Gastroesophageal sphincter (tissue), 4 donors: ENCODE data around the gene ME1. TPM values are rescaled to one million over a fixed set of nuclear protein-coding genes. Genes with fewer than 3 reads are reported as not detected.

Source experiments
- ATAC-seq: fragments of 150-250 bp; one replicate; pipeline ENCODE4 v1.9.1; 2016; ENCODE audit warnings: mild to moderate bottlenecking, moderate library complexity
- H3K27ac ChIP-seq, 4 donors: fragments of 200-600 bp; sonication (generic) in 3 of 4; 1 replicate in 3 of 4; 2 replicates in 1 of 4; pipeline ENCODE4 v1.5.1; 2016 to 2019
- H3K27me3 ChIP-seq: fragments of 200-600 bp; sonication (generic); one replicate; pipeline ENCODE4 v1.5.1; 2019
- H3K36me3 ChIP-seq, 2 donors: fragments of 200-600 bp; sonication (generic); one replicate each; pipeline ENCODE4 v1.5.1; 2019; ENCODE audit warnings: control low read depth in 1 of 2
- H3K4me1 ChIP-seq, 3 donors: fragments of 200-600 bp; sonication (generic); 1 replicate in 2 of 3; 2 replicates in 1 of 3; pipeline ENCODE4 v1.5.1; 2016 to 2019; ENCODE audit warnings: control low read depth in 2 of 3
- H3K4me3 ChIP-seq, 2 donors: fragments of 200-600 bp; sonication (generic); one replicate each; pipeline ENCODE4 v1.5.1; 2019; ENCODE audit warnings: mild to moderate bottlenecking in 1 of 2, moderate library complexity in 1 of 2
- H3K9me3 ChIP-seq, 3 donors: fragments of 200-600 bp; sonication (generic); one replicate each; pipeline ENCODE4 v1.5.1; 2017 to 2019; ENCODE audit warnings: control low read depth in 2 of 3
- EP300 ChIP-seq: sonication (generic); formaldehyde crosslinking; IDR thresholded peaks from one replicate; pipeline ENCODE4 v1.6.1; 2017; ENCODE audit warnings: antibody characterized with exemption, mild to moderate bottlenecking
- POLR2A ChIP-seq, 2 donors: fragments of 450-650 bp; IDR thresholded peaks; one replicate each; pipeline ENCODE4 v1.6.1; 2017; ENCODE audit warnings: antibody characterized with exemption in 2 of 2, mild to moderate bottlenecking in 2 of 2, moderate library complexity in 1 of 2
- POLR2AphosphoS5 ChIP-seq: sonication (generic); formaldehyde crosslinking; IDR thresholded peaks from one replicate; pipeline ENCODE4 v1.6.1; 2017; ENCODE audit warnings: antibody characterized with exemption
- WGBS, 2 donors: methylation state at CpG; one replicate each; pipeline ENCODE4 v1.1.5; 2018; ENCODE audit warnings: low coverage in 1 of 2; 5-methylcytosine and 5-hydroxymethylcytosine counted together
- total RNA-seq, 4 donors: library from RNA; depleted of rRNA; stranded (reverse); fragments of >200 nt; gene quantifications; one replicate each; pipeline ENCODE4 v1.1.0, GENCODE V29; 2016
- TF ChIP-seq, protein P1 (sequence below), 4 experiments: fragments of 200-600 bp in 2 of 4; fragments of 450-650 bp in 2 of 4; sonication (generic) in 1 of 4; IDR thresholded peaks; one replicate each; pipeline ENCODE4 v1.5.1; 2017 to 2019; ENCODE audit warnings: antibody characterized with exemption in 4 of 4, mild to moderate bottlenecking in 2 of 4, moderate library complexity in 2 of 4

Gene ME1
- total RNA-seq, 4 donors from 2014 or later, result 18.8 to 33.3 (median 20.4) TPM

DNA sequence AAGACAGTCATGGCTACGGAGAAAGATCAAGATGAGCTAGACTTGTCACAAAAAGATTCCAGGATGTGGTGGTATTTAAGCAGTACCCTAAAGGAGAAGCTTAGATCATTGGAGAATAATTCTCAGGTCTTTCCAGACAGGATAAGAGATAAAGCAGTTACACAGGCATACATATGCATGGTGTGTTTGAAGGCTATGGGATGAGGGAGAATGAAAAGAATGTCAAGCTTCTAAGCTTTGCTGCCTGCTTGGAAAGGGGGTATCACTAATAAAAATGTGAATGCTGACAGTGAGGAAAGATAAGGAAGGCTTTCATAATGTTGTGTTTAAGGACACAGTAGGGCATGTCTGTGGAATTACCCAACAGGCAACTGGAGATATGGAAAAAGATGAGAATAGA is 209.6 kb downstream of the ME1 start:
- no peak overlapping the region for H3K4me3 ChIP-seq
- ATAC-seq, result no peak
- peaks cover 0 to 16% of the 10 kb centered on the region in 2 donors for H3K36me3 ChIP-seq
- H3K27ac ChIP-seq, result no peak overlapping the region
- TF ChIP-seq POLR2A (IDR thresholded peaks at IDR 0.05), result no peak
- TF ChIP-seq, protein P1, sequence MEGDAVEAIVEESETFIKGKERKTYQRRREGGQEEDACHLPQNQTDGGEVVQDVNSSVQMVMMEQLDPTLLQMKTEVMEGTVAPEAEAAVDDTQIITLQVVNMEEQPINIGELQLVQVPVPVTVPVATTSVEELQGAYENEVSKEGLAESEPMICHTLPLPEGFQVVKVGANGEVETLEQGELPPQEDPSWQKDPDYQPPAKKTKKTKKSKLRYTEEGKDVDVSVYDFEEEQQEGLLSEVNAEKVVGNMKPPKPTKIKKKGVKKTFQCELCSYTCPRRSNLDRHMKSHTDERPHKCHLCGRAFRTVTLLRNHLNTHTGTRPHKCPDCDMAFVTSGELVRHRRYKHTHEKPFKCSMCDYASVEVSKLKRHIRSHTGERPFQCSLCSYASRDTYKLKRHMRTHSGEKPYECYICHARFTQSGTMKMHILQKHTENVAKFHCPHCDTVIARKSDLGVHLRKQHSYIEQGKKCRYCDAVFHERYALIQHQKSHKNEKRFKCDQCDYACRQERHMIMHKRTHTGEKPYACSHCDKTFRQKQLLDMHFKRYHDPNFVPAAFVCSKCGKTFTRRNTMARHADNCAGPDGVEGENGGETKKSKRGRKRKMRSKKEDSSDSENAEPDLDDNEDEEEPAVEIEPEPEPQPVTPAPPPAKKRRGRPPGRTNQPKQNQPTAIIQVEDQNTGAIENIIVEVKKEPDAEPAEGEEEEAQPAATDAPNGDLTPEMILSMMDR (IDR thresholded peaks at IDR 0.05), result no peak
- TF ChIP-seq POLR2AphosphoS5, result no peak
- no peak for TF ChIP-seq EP300
- no peaks in the 10 kb centered on the region for H3K9me3 ChIP-seq
- 71 to 95% methylated on average over 1 of the region's 1 CpG for WGBS, 2 donors
- no peaks in the 10 kb centered on the region for H3K27me3 ChIP-seq
- peaks cover 0 to 4% (median 0%) of the 10 kb centered on the region in 3 donors for H3K4me1 ChIP-seq

DNA sequence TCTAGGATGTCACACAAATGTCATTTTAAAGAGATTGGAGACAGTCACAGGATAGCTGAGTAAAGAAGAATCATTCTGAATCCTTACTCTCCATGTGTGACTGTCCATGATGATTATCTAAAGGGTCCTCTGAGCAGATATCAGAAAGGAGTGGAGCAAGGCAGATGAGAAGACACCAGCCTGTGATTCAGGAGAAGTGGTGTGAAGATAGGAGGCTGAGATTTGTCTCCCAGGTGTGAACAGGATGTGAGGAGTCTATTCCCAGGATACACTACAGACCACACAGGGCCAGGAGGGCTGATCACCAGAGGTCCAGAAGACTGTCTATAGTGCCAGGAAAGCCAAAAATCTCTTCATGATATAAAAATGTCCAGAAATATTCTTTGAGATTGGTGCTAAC is 210.7 kb downstream of the ME1 start:
- Histone ChIP-seq H3K4me3 (no peak overlapping the region), H3K36me3 (peaks cover 0 to 16% of the 10 kb centered on the region in 2 donors), H3K9me3 (no peaks in the 10 kb centered on the region), H3K27ac (no peak overlapping the region), H3K4me1 (peaks cover 0 to under 1% (median 0%) of the 10 kb centered on the region in 3 donors), H3K27me3 (no peaks in the 10 kb centered on the region)
- ATAC-seq, result no peak
- TF ChIP-seq POLR2AphosphoS5 (no peak), EP300 (no peak), POLR2A (IDR thresholded peaks at IDR 0.05) (no peak)
- TF ChIP-seq, protein P1 (IDR thresholded peaks at IDR 0.05), result no peak

DNA sequence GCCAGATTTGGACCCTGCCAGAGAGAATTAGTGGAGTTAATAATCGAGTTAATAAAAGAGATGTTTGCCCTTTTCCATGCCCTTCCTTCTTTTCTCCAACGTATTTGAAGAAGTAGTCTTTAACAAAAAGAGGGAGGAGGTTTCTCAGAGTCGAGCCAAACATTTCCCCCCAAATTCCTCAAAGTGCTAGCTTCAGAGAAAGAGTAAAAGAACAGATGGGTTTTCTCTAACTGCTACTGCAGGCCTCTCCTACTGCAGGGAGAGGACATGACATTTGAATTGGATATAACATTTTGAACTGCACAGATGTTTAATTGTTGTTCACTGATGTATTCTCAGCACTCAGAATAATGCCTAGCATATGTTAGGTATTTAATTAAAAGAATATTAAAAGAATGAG is 212.2 kb downstream of the ME1 start:
- peaks cover 0 to 15% of the 10 kb centered on the region in 2 donors for H3K36me3 ChIP-seq
- WGBS, 2 donors, result 30 to 54% methylated on average over 3 of the region's 3 CpGs
- H3K27me3 ChIP-seq, result no peaks in the 10 kb centered on the region
- H3K27ac ChIP-seq, result no peak overlapping the region
- H3K9me3 ChIP-seq, result no peaks in the 10 kb centered on the region
- H3K4me3 ChIP-seq, result no peak overlapping the region
- TF ChIP-seq EP300 (no peak), POLR2A (IDR thresholded peaks at IDR 0.05) (no peak), POLR2AphosphoS5 (no peak)
- TF ChIP-seq, protein P1 (IDR thresholded peaks at IDR 0.05), result no peak
- ATAC-seq, result no peak
- H3K4me1 ChIP-seq, result no peaks in the 10 kb centered on the region

DNA sequence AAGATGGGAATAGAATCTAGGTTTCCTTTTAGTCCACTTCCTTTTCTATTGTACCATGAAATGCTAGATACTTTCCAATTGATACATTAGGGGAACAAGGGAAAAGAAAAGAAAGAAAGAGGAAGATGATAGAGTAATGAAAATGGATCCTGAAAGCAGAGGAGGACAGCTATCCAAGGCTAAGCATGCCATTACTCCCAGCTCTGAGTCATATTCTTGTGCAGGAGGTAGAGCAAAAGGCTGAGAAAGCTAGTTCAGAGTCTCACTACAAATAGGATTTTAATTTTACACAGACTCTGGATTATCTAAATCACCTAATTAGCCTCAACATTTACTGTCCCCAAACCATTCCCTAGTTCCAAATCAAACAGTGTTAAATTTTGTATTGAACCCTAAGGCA is 214.0 kb downstream of the ME1 start:
- H3K27me3 ChIP-seq, result no peaks in the 10 kb centered on the region
- no peak for TF ChIP-seq POLR2AphosphoS5
- TF ChIP-seq, protein P1 (IDR thresholded peaks at IDR 0.05), result no peak
- no peak for TF ChIP-seq POLR2A (IDR thresholded peaks at IDR 0.05)
- no peak for TF ChIP-seq EP300
- no peaks in the 10 kb centered on the region for H3K9me3 ChIP-seq
- no peak overlapping the region for H3K4me3 ChIP-seq
- no peak for ATAC-seq
- H3K36me3 ChIP-seq, result peaks cover 0 to 9% of the 10 kb centered on the region in 2 donors
- no peaks in the 10 kb centered on the region for H3K4me1 ChIP-seq
- no peak overlapping the region for H3K27ac ChIP-seq

DNA sequence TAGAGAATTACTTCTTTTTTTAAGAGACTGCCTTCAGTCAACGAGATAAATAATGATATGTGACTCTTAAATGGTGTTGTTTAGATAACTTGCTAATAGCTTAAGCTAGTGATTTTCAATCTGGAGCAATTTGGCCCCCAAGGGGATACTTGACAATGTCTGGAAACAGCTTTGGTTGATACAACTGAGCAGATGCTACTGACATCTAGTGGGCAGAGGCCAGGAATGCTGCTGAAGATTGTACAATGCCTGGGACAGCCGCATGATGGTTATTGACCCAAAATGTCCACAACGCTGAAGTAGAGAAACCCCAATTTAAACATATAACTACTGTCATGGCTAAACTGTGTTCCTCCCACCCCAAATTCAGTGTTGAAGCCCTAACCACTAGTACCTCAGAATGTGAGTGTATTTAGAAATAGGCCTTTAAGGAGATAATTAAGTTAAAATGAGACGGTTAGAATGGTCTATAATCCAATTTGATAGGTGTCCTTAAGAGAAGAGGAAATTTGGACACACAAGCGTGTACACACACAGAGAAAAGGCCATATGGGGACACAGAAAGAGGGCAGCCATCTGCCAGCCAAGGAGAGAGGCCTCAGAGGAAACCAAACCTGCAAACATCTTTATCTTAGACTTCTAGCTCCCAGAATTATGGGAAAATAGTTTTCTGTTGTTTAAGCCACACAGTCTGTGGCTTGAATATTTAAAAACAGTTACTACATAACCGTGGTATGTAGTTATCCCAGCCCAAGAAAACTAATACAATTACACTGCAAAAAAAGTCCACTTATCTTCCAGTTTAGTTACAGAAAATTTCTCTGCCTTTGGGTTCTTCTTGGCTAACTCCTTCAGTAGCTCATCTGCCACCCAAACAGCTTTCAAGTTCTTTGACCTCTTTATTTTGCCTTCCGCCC is 215.5 kb downstream of the ME1 start:
- Histone ChIP-seq H3K9me3 (no peaks in the 10 kb centered on the region), H3K4me3 (no peak overlapping the region), H3K27ac (no peak overlapping the region), H3K4me1 (no peaks in the 10 kb centered on the region), H3K27me3 (no peaks in the 10 kb centered on the region), H3K36me3 (peaks cover 0 to 17% of the 10 kb centered on the region in 2 donors)
- WGBS, 2 donors, result 32 to 33% methylated on average over 7 of the region's 7 CpGs
- no peak for TF ChIP-seq POLR2A (IDR thresholded peaks at IDR 0.05)
- no peak for TF ChIP-seq EP300
- TF ChIP-seq POLR2AphosphoS5, result no peak
- TF ChIP-seq, protein P1 (IDR thresholded peaks at IDR 0.05), result peak; percentile 51 to 80 (median 67)
- peak; percentile 84 for ATAC-seq
